HEK293 (cell line): ENCODE data around the gene SH2D4B.

Source experiments
- CTCF ChIA-PET: fragments of 350-600 bp; formaldehyde crosslinking; extraction: SDS; loops from one replicate; lab custom pipeline; 2021; ENCODE audit warnings: antibody characterized with exemption; lab: Yijun Ruan, JAX
- POLR2A ChIA-PET: fragments of 300-600 bp; formaldehyde crosslinking; extraction: SDS; loops from one replicate; lab custom pipeline; 2020; ENCODE audit warnings: antibody characterized with exemption, inconsistent platforms; lab: Yijun Ruan, JAX
- H3K27ac ChIP-seq: fragments of 200-500 bp; sonication (Bioruptor generic); 2 replicates; pipeline ENCODE4 v1.5.1; 2014; ENCODE audit warnings: low read depth, low read length, control low read depth, inconsistent platforms; ENCODE audit errors: extremely low read depth
- H3K36me3 ChIP-seq, 2 experiments: fragments of 200-500 bp in 1 of 2; sonication (Bioruptor generic) in 1 of 2; 1 replicate in 1 of 2; 2 replicates in 1 of 2; pipeline ENCODE4 v1.5.1; 2014 to 2017; ENCODE audit warnings: inconsistent platforms in 2 of 2, low read length in 2 of 2; ENCODE audit not compliant: control insufficient read depth in 2 of 2, insufficient read depth in 1 of 2
- H3K4me1 ChIP-seq: fragments of 200-500 bp; sonication (Bioruptor generic); 2 replicates; pipeline ENCODE4 v1.5.1; 2014; ENCODE audit warnings: mild to moderate bottlenecking, low read length, inconsistent platforms; ENCODE audit not compliant: control insufficient read depth, insufficient read depth
- H3K4me3 ChIP-seq: 2 replicates; pipeline ENCODE4 v1.5.1; 2011; ENCODE audit warnings: low read depth, mild to moderate bottlenecking, control low read depth, low read length, moderate library complexity
- H3K9me3 ChIP-seq: fragments of 200-500 bp; sonication (Bioruptor generic); 2 replicates; pipeline ENCODE4 v1.5.1; 2014; ENCODE audit warnings: low read depth, low read length, inconsistent platforms; ENCODE audit not compliant: control insufficient read depth, insufficient read depth
- EGR2 ChIP-seq: fragments of 450-650 bp; formaldehyde crosslinking; IDR thresholded peaks from 2 replicates; pipeline ENCODE4 v1.5.1; 2016; ENCODE audit warnings: low read depth, missing biosample characterization, missing genetic modification characterization
- GLI4 ChIP-seq: fragments of 450-650 bp; formaldehyde crosslinking; IDR thresholded peaks from 2 replicates; pipeline ENCODE4 v1.5.1; 2016; ENCODE audit warnings: missing biosample characterization, missing genetic modification characterization
- INSM2 ChIP-seq: fragments of 450-650 bp; formaldehyde crosslinking; IDR thresholded peaks from 2 replicates; pipeline ENCODE4 v1.5.1; 2016; ENCODE audit warnings: missing biosample characterization, missing genetic modification characterization
- MZF1 ChIP-seq: fragments of 450-650 bp; formaldehyde crosslinking; IDR thresholded peaks from 2 replicates; pipeline ENCODE4 v1.5.1; 2017; ENCODE audit warnings: missing biosample characterization, missing genetic modification characterization, borderline replicate concordance
- OVOL3 ChIP-seq: fragments of 450-650 bp; formaldehyde crosslinking; IDR thresholded peaks from 2 replicates; pipeline ENCODE4 v1.5.1; 2016; ENCODE audit warnings: missing biosample characterization, missing genetic modification characterization
- PRDM10 ChIP-seq: fragments of 450-650 bp; formaldehyde crosslinking; IDR thresholded peaks from 2 replicates; pipeline ENCODE4 v1.5.1; 2016; ENCODE audit warnings: missing biosample characterization, missing genetic modification characterization
- REPIN1 ChIP-seq: fragments of 450-650 bp; formaldehyde crosslinking; IDR thresholded peaks from 2 replicates; pipeline ENCODE4 v1.5.1; 2017; ENCODE audit warnings: missing biosample characterization, missing genetic modification characterization, low read depth
- REST ChIP-seq: fragments of 450-650 bp; formaldehyde crosslinking; IDR thresholded peaks from 2 replicates; pipeline ENCODE4 v1.5.1; 2016; ENCODE audit warnings: missing biosample characterization, missing genetic modification characterization
- TRIM28 ChIP-seq: IDR thresholded peaks from 2 replicates; pipeline ENCODE4 v1.6.1; 2011; ENCODE audit warnings: low read length, control low read depth, borderline replicate concordance
- ZBTB7A ChIP-seq: fragments of 450-650 bp; formaldehyde crosslinking; IDR thresholded peaks from 2 replicates; pipeline ENCODE4 v1.5.1; 2016; ENCODE audit warnings: low read depth, missing biosample characterization, missing genetic modification characterization
- ZFHX2 ChIP-seq: fragments of 450-650 bp; formaldehyde crosslinking; conservative IDR thresholded peaks from 2 replicates; pipeline ENCODE4 v1.5.1; 2016; ENCODE audit warnings: missing biosample characterization, missing genetic modification characterization
- ZFP3 ChIP-seq: fragments of 450-650 bp; formaldehyde crosslinking; IDR thresholded peaks from 2 replicates; pipeline ENCODE4 v1.5.1; 2016; ENCODE audit warnings: low read depth, missing biosample characterization, missing genetic modification characterization
- ZNF148 ChIP-seq: fragments of 450-650 bp; formaldehyde crosslinking; IDR thresholded peaks from 2 replicates; pipeline ENCODE4 v1.5.0; 2017; ENCODE audit warnings: missing biosample characterization, missing genetic modification characterization, borderline replicate concordance
- ZNF239 ChIP-seq: fragments of 450-650 bp; formaldehyde crosslinking; IDR thresholded peaks from 2 replicates; pipeline ENCODE4 v1.5.1; 2016; ENCODE audit warnings: missing biosample characterization, missing genetic modification characterization
- ZNF292 ChIP-seq: fragments of 450-650 bp; formaldehyde crosslinking; IDR thresholded peaks from 2 replicates; pipeline ENCODE4 v1.5.1; 2016; ENCODE audit warnings: low read depth, missing biosample characterization, missing genetic modification characterization, borderline replicate concordance
- ZNF311 ChIP-seq: fragments of 450-650 bp; formaldehyde crosslinking; IDR thresholded peaks from 2 replicates; pipeline ENCODE4 v1.5.1; 2017; ENCODE audit warnings: missing biosample characterization, missing genetic modification characterization, borderline replicate concordance
- ZNF391 ChIP-seq: fragments of 450-650 bp; formaldehyde crosslinking; IDR thresholded peaks from 2 replicates; pipeline ENCODE4 v1.5.1; 2016; ENCODE audit warnings: low read depth, missing biosample characterization, missing genetic modification characterization, borderline replicate concordance
- ZNF423 ChIP-seq: fragments of 450-650 bp; formaldehyde crosslinking; IDR thresholded peaks from 2 replicates; pipeline ENCODE4 v1.5.1; 2016; ENCODE audit warnings: missing biosample characterization, missing genetic modification characterization
- ZNF449 ChIP-seq: fragments of 450-650 bp; formaldehyde crosslinking; IDR thresholded peaks from 2 replicates; pipeline ENCODE4 v1.5.1; 2017; ENCODE audit warnings: missing biosample characterization, mild to moderate bottlenecking, missing genetic modification characterization, moderate library complexity
- ZNF629 ChIP-seq: fragments of 450-650 bp; formaldehyde crosslinking; IDR thresholded peaks from 2 replicates; pipeline ENCODE4 v1.5.1; 2017; ENCODE audit warnings: missing biosample characterization, missing genetic modification characterization
- ZNF692 ChIP-seq: fragments of 450-650 bp; formaldehyde crosslinking; IDR thresholded peaks from 2 replicates; pipeline ENCODE4 v1.5.1; 2016; ENCODE audit warnings: missing biosample characterization, missing genetic modification characterization

Gene SH2D4B

GRCh38 chr10:80633910-80634309, 96.2 kb downstream of the SH2D4B start:
- POLR2A ChIA-PET = no interaction called here
- Histone ChIP-seq H3K4me3 (no peak overlapping the region), H3K4me1 (no peaks in the 10 kb centered on the region), H3K9me3 (no peaks in the 10 kb centered on the region), H3K27ac (no peak overlapping the region), H3K36me3 (no peaks in the 10 kb centered on the region)
- CTCF ChIA-PET = interaction anchor here (1.3 kb wide), 1 partner anchor 29 kb away, joined by 3 read pairs; no protein-coding TSS in a partner anchor
- TF ChIP-seq PRDM10 (tag by site-specific recombination) (no peak), ZBTB7A (tag by site-specific recombination) (no peak), ZNF311 (tag by site-specific recombination) (no peak), REST (tag by site-specific recombination) (no peak), ZNF423 (no peak), ZNF692 (tag by site-specific recombination) (no peak), ZNF391 (tag by site-specific recombination) (no peak), MZF1 (tag by site-specific recombination) (no peak), GLI4 (no peak), ZFP3 (tag by site-specific recombination) (no peak), ZNF629 (tag by site-specific recombination) (no peak), OVOL3 (tag by site-specific recombination) (no peak)

- no peak overlapping the region for H3K4me3 ChIP-seq
- POLR2A ChIA-PET = no interaction called here
- no peak overlapping the region for H3K27ac ChIP-seq
- no peaks in the 10 kb centered on the region for H3K36me3 ChIP-seq
- no peaks in the 10 kb centered on the region for H3K4me1 ChIP-seq
- no peaks in the 10 kb centered on the region for H3K9me3 ChIP-seq
- CTCF ChIA-PET = no interaction called here
- TF ChIP-seq ZNF292 (tag by site-specific recombination) (no peak), TRIM28 (no peak), INSM2 (tag by site-specific recombination) (no peak), REPIN1 (tag by site-specific recombination) (no peak), ZNF239 (tag by site-specific recombination) (no peak), ZNF148 (tag by site-specific recombination) (no peak), ZFHX2 (no peak), ZNF449 (tag by site-specific recombination) (no peak), EGR2 (tag by site-specific recombination) (no peak)
These were observed 105.0 kb downstream of the SH2D4B start for GRCh38 chr10:80642661-80643060.
